IMR-90 (cell line): ENCODE data around the gene HRH1. TPM values are rescaled to one million over a fixed set of nuclear protein-coding genes. Genes with fewer than 3 reads are reported as not detected.

Source experiments
- ATAC-seq: fragments of 200-7000 bp; cut with Tn5 transposase; 2 replicates; pipeline ENCODE4 v1.9.1; 2020; ENCODE audit warnings: low read depth, mild to moderate bottlenecking, moderate library complexity
- BruUV-seq: library from RNA; stranded (reverse); fragments of 400-500 nt; replicated peaks from 2 replicates; lab custom pipeline; 2021; lab: Mats Ljungman, UMichigan
- CTCF ChIA-PET: fragments of 300-600 bp; formaldehyde crosslinking; extraction: SDS; loops from one replicate; lab custom pipeline; 2021; ENCODE audit warnings: antibody characterized with exemption; lab: Yijun Ruan, JAX
- POLR2A ChIA-PET: fragments of 300-600 bp; sonication (Branson Sonifier 250); formaldehyde crosslinking; loops from one replicate; lab custom pipeline; 2022; ENCODE audit warnings: antibody characterized with exemption; ENCODE audit not compliant: unreplicated experiment; lab: Charles Lee
- DNase-seq: peaks from one replicate; pipeline ENCODE4 v3.0.0; 2013
- H2AFZ ChIP-seq: replicated peaks from 2 replicates; pipeline ENCODE3; 2013; ENCODE audit warnings: low read length, mild to moderate bottlenecking; ENCODE audit not compliant: poor library complexity
- H2AK5ac ChIP-seq: 2 replicates; pipeline ENCODE4 v1.6.1; 2013; ENCODE audit warnings: low read depth, low read length, inconsistent platforms
- H2AK9ac ChIP-seq: replicated peaks from 2 replicates; pipeline ENCODE3; 2013; ENCODE audit warnings: mild to moderate bottlenecking, low read depth, low read length, moderate library complexity; ENCODE audit not compliant: poor library complexity
- H2BK120ac ChIP-seq: 2 replicates; pipeline ENCODE4 v1.6.1; 2013; ENCODE audit warnings: low read depth, low read length, inconsistent platforms
- H2BK15ac ChIP-seq: 3 replicates; pipeline ENCODE4 v1.6.1; 2013; ENCODE audit warnings: low read depth, low read length, inconsistent platforms
- H2BK20ac ChIP-seq: 2 replicates; pipeline ENCODE4 v1.6.1; 2013; ENCODE audit warnings: low read depth, mild to moderate bottlenecking, inconsistent platforms, low read length, moderate library complexity
- H2BK5ac ChIP-seq: 2 replicates; pipeline ENCODE4 v1.6.1; 2013; ENCODE audit warnings: mild to moderate bottlenecking, low read depth, low read length, inconsistent platforms; ENCODE audit not compliant: poor library complexity, severe bottlenecking
- H3K14ac ChIP-seq: replicated peaks from 2 replicates; pipeline ENCODE4 v1.6.1; 2013; ENCODE audit warnings: low read depth, low read length, inconsistent platforms
- H3K18ac ChIP-seq: 2 replicates; pipeline ENCODE4 v1.6.1; 2013; ENCODE audit warnings: low read depth, low read length, control low read depth
- H3K23ac ChIP-seq: 2 replicates; pipeline ENCODE4 v1.6.1; 2013; ENCODE audit warnings: low read depth, low read length, inconsistent platforms
- H3K27ac ChIP-seq: 2 replicates; pipeline ENCODE4 v1.5.1; 2013; ENCODE audit warnings: mild to moderate bottlenecking, control low read depth, low read length; ENCODE audit not compliant: insufficient read depth
- H3K27me3 ChIP-seq: 2 replicates; pipeline ENCODE4 v1.6.1; 2013; ENCODE audit warnings: low read length; ENCODE audit not compliant: control insufficient read depth, insufficient read depth
- H3K36me3 ChIP-seq: 2 replicates; pipeline ENCODE4 v1.6.1; 2013; ENCODE audit warnings: low read length, mixed read lengths; ENCODE audit not compliant: control insufficient read depth, insufficient read depth
- H3K4ac ChIP-seq: 2 replicates; pipeline ENCODE4 v1.6.1; 2013; ENCODE audit warnings: low read depth, low read length, inconsistent platforms
- H3K4me1 ChIP-seq: 2 replicates; pipeline ENCODE4 v1.6.1; 2013; ENCODE audit warnings: low read length, mixed read lengths; ENCODE audit not compliant: control insufficient read depth, insufficient read depth
- H3K4me2 ChIP-seq: 2 replicates; pipeline ENCODE4 v1.6.1; 2013; ENCODE audit warnings: low read depth, mild to moderate bottlenecking, control low read depth, low read length, moderate library complexity
- H3K4me3 ChIP-seq: 2 replicates; pipeline ENCODE4 v1.5.1; 2013; ENCODE audit warnings: low read depth, mild to moderate bottlenecking, control low read depth, low read length, moderate library complexity; ENCODE audit not compliant: insufficient read depth
- H3K56ac ChIP-seq: 2 replicates; pipeline ENCODE4 v1.6.1; 2013; ENCODE audit warnings: low read length, inconsistent platforms; ENCODE audit not compliant: insufficient read depth; ENCODE audit errors: extremely low read depth
- H3K79me1 ChIP-seq, 2 experiments: 2 replicates each; pipeline ENCODE4 v1.6.1; 2013; ENCODE audit warnings: low read length in 2 of 2, inconsistent platforms in 1 of 2, low read depth in 1 of 2
- H3K9ac ChIP-seq: 2 replicates; pipeline ENCODE4 v1.6.1; 2013; ENCODE audit warnings: low read depth, low read length, control low read depth
- H3K9me1 ChIP-seq: 2 replicates; pipeline ENCODE4 v1.6.1; 2013; ENCODE audit warnings: low read length, inconsistent platforms; ENCODE audit not compliant: insufficient read depth
- H3K9me3 ChIP-seq: 2 replicates; pipeline ENCODE4 v1.6.1; 2013; ENCODE audit warnings: low read length; ENCODE audit not compliant: control insufficient read depth, insufficient read depth
- H4K20me1 ChIP-seq: 2 replicates; pipeline ENCODE4 v1.6.1; 2013; ENCODE audit warnings: low read length, inconsistent platforms; ENCODE audit not compliant: insufficient read depth
- H4K5ac ChIP-seq: 2 replicates; pipeline ENCODE4 v1.6.1; 2013; ENCODE audit warnings: mild to moderate bottlenecking, low read depth, low read length, control low read depth
- H4K8ac ChIP-seq, 2 experiments: 2 replicates each; pipeline ENCODE4 v1.6.1; 2013; ENCODE audit warnings: low read depth in 2 of 2, low read length in 2 of 2, control low read depth in 1 of 2, inconsistent platforms in 1 of 2
- H4K91ac ChIP-seq: 2 replicates; pipeline ENCODE4 v1.6.1; 2013; ENCODE audit warnings: low read depth, low read length, inconsistent platforms; ENCODE audit not compliant: insufficient read depth
- BHLHE40 ChIP-seq: fragments of 150-350 bp; IDR thresholded peaks from 2 replicates; pipeline ENCODE4 v1.6.1; 2016; ENCODE audit warnings: mild to moderate bottlenecking, low read depth, low read length
- CEBPB ChIP-seq: IDR thresholded peaks from 2 replicates; pipeline ENCODE4 v1.6.1; 2012; ENCODE audit warnings: low read depth, low read length, improper control_type of control experiment
- CHD1 ChIP-seq: IDR thresholded peaks from 2 replicates; pipeline ENCODE4 v1.6.1; 2012; ENCODE audit warnings: low read depth, low read length, improper control_type of control experiment
- CTCF ChIP-seq: conservative IDR thresholded peaks from 2 replicates; pipeline ENCODE4 v1.5.1; 2012; ENCODE audit warnings: mild to moderate bottlenecking, low read depth, low read length, improper control_type of control experiment
- ELK1 ChIP-seq: fragments of 150-350 bp; IDR thresholded peaks from 2 replicates; pipeline ENCODE4 v1.6.1; 2016; ENCODE audit warnings: low read depth, mild to moderate bottlenecking, low read length, moderate library complexity, borderline replicate concordance
- FOS ChIP-seq: fragments of 150-350 bp; IDR thresholded peaks from 2 replicates; pipeline ENCODE4 v1.6.1; 2016; ENCODE audit warnings: low read depth, low read length
- MAFK ChIP-seq: IDR thresholded peaks from 2 replicates; pipeline ENCODE4 v1.6.1; 2012; ENCODE audit warnings: low read depth, low read length, improper control_type of control experiment
- MAZ ChIP-seq: IDR thresholded peaks from 2 replicates; pipeline ENCODE4 v1.6.1; 2012; ENCODE audit warnings: low read depth, mild to moderate bottlenecking, low read length, improper control_type of control experiment, moderate library complexity, borderline replicate concordance
- MXI1 ChIP-seq: IDR thresholded peaks from 2 replicates; pipeline ENCODE4 v1.6.1; 2012; ENCODE audit warnings: low read depth, mild to moderate bottlenecking, low read length, moderate library complexity, borderline replicate concordance
- NFE2L2 ChIP-seq: fragments of 150-350 bp; IDR thresholded peaks from 2 replicates; pipeline ENCODE4 v1.6.1; 2016; ENCODE audit warnings: low read depth, mild to moderate bottlenecking, low read length
- POLR2A ChIP-seq: IDR thresholded peaks from 2 replicates; pipeline ENCODE4 v1.6.1; 2012; ENCODE audit warnings: mild to moderate bottlenecking, low read depth, low read length
- RAD21 ChIP-seq: IDR thresholded peaks from 2 replicates; pipeline ENCODE4 v1.6.1; 2012; ENCODE audit warnings: low read length, improper control_type of control experiment
- RFX5 ChIP-seq: IDR thresholded peaks from 2 replicates; pipeline ENCODE4 v1.8.0; 2012; ENCODE audit warnings: low read depth, mild to moderate bottlenecking, low read length, moderate library complexity
- SMC3 ChIP-seq: fragments of 150-350 bp; IDR thresholded peaks from 2 replicates; pipeline ENCODE4 v1.6.1; 2016; ENCODE audit warnings: low read depth, mild to moderate bottlenecking, antibody characterized with exemption, low read length, moderate library complexity
- USF2 ChIP-seq: fragments of 150-350 bp; IDR thresholded peaks from 2 replicates; pipeline ENCODE4 v1.6.1; 2017; ENCODE audit warnings: mild to moderate bottlenecking, antibody characterized with exemption, low read length, low read depth
- WGBS, 2 experiments: methylation state at CpG; one replicate each; pipeline versions ENCODE4 v1.1.5 to v1.1.7; 2013; ENCODE audit warnings: missing lambda C conversion rate in 2 of 2; ENCODE audit not compliant: insufficient read length in 1 of 2; ENCODE audit errors: extremely low coverage in 2 of 2; 5-methylcytosine and 5-hydroxymethylcytosine counted together
- dilution Hi-C: fragments of 300-500 bp; cut with HindIII; formaldehyde crosslinking; loops from one replicate; pipeline ENCODE4 v1.14.3; 2018; ENCODE audit warnings: low sequenced_read_pairs; ENCODE audit not compliant: unreplicated experiment
- in situ Hi-C: fragments of 300-500 bp; cut with MboI; formaldehyde crosslinking; loops from 3 replicates; pipeline ENCODE4 v1.14.3; 2019; ENCODE audit warnings: low sequenced_read_pairs, inconsistent platforms, mixed read lengths
- intact Hi-C: fragments of 100-400 bp; cut with micrococcal nuclease; formaldehyde crosslinking; loops from 2 replicates; pipeline ENCODE4 v1.10.0; 2022
- polyA plus RNA-seq, 3 experiments: library from polyadenylated mRNA; depleted of rRNA; stranded (reverse); fragments of >200 nt; gene quantifications; 2 replicates each; pipeline ENCODE4 v1.2.3, GENCODE V29; 2012; ENCODE audit warnings: low replicate concordance in 1 of 3
- total RNA-seq: library from RNA; depleted of rRNA; stranded (reverse); fragments of >200 nt; gene quantifications from 2 replicates; pipeline ENCODE4 v1.2.3, GENCODE V29; 2012

Gene HRH1
- total and polyA plus RNA-seq, 2 of the 4 experiments (the other 2 are of a cell fraction): 7.6 to 16.1 TPM

DNA sequence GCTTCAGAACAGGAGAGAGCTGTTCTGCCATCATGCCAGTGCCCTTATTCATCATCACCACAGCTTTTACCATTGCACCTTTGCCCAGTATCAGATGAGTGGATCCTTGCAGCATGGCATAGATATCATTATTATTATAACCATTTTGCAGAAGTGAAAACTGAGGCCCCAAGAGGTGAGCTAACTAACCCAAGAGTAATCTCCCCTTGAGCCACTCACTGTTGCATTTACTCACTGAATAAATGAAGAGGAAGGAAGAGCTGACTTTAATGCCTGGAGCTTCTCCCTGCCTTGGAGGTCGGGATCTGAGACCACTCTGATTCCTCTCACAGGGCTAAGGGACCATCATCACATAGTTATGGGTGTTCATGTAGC is 32.0 kb downstream of the HRH1 start:
- Histone ChIP-seq H3K9me3 (no peaks in the 10 kb centered on the region), H2BK15ac (peak overlapping the region; percentile 64; the same call in 1 of the 3 replicates), H3K4me3 (no peak overlapping the region), H4K8ac (peak overlapping the region in 1 of 2 experiments; percentile 26; a peak in 2 of 4 replicates), H3K4me1 (peaks cover 23% of the 10 kb centered on the region), H4K5ac (peak overlapping the region; percentile 81), H3K27ac (peak overlapping the region; percentile 53; the same call in 1 of the 2 replicates), H2BK5ac (no peak overlapping the region), H3K9ac (no peak overlapping the region), H2AK9ac (peak overlapping the region; percentile 6), H3K23ac (no peak overlapping the region), H2BK120ac (peak overlapping the region; percentile 73), H2BK20ac (peak overlapping the region; percentile 66), H3K36me3 (peaks cover 2% of the 10 kb centered on the region; the same call in 1 of the 2 replicates), H3K18ac (peak overlapping the region; percentile 67), H3K4me2 (no peak overlapping the region; the same call in 1 of the 2 replicates), H3K27me3 (no peaks in the 10 kb centered on the region), H2AFZ (no peak overlapping the region), H3K9me1 (peaks cover 12% of the 10 kb centered on the region; the same call in 1 of the 2 replicates), H4K20me1 (peaks cover 9% of the 10 kb centered on the region; the same call in 1 of the 2 replicates), H2AK5ac (peak overlapping the region; percentile 80), H3K4ac (peak overlapping the region; percentile 64), H3K56ac (no peak overlapping the region), H4K91ac (peak overlapping the region; percentile 59; the same call in 1 of the 2 replicates), H3K79me1 (peaks cover 48 to 69% of the 10 kb centered on the region in 2 experiments), H3K14ac (peak overlapping the region; percentile 54; the same call in 1 of the 2 replicates)
- dilution Hi-C loops (no loop called here), intact Hi-C loops (no loop called here), in situ Hi-C loops (no loop called here)
- CTCF ChIA-PET: interaction anchor here (1.2 kb wide), 1 partner anchor 9 kb away, joined by 3 read pairs; no protein-coding TSS in a partner anchor
- DNase-seq (no peak), ATAC-seq (no peak)
- no TSS peak for BruUV-seq
- TF ChIP-seq CHD1 (no peak), RFX5 (no peak), ELK1 (no peak), MXI1 (no peak), POLR2A (no peak), RAD21 (no peak), CEBPB (no peak), NFE2L2 (no peak), MAFK (no peak), CTCF (no peak), SMC3 (no peak), BHLHE40 (no peak), USF2 (no peak), MAZ (no peak), FOS (no peak)
- no CpG with 5 or more reads among the region's 1 CpG for WGBS, 2 experiments
- POLR2A ChIA-PET: no interaction called here
